ENCODE results near the gene DENND4B. TPM values are rescaled to one million over a fixed set of nuclear protein-coding genes. Genes with fewer than 3 reads are reported as not detected.
"Not testable (repeated sequence)": the region's sequence is repeated elsewhere in the genome, so short reads cannot be mapped to it uniquely, and the experiment has no call there.

DENND4B gene
- total RNA-seq, 2 experiments from 2014 or later = 124 to 130 TPM

DNA sequence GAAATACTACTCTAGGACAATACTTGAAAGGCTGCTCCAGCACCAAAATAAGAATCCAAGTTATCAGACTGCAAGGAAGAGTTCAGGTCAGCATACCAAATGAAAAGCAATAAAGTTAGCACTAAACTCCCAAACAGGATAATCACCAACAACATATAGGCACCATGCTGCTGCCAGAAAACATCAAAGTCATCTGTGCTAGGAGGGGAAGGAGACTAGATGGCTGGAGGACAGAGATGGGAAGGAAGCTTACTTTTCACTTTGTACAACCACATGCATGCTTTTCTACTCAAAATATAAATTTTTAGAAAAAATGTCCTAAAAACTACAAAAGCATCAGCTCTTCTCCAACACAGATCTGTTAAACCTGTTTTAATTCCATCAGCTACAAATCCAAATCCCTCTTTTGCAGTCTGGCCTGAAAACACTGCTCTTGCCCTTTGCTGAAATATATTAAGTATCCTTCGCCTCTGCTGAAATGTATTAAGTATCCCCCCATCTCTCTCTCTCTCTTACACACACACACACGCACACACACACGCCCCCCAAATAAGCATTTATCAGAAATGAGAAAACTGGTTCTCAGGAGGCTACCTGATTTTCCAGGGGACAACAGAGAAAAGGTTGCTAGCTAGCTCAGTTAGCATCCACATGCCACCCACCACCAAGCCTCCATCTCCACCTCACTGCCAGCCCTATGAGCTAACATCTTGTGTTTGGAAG is 25.3 kb downstream of the DENND4B start:
- Mint-ChIP-seq H3K4me3 (peak overlapping the region; percentile 81), H3K9me3 (no peaks in the 10 kb centered on the region), H3K4me1 (ENCODE audit: low read depth) (peaks cover 49% of the 10 kb centered on the region), H3K27ac (peak overlapping the region; percentile 83), H3K27me3 (ENCODE audit: low read depth) (no peaks in the 10 kb centered on the region), H3K36me3 (ENCODE audit: low read depth) (peaks cover 4% of the 10 kb centered on the region)
- CTCF ChIA-PET = interaction anchor here (0.7 to 1.9 kb wide), 7 partner anchors 24 to 124 kb away, joined by 3 to 12 read pairs (median 5); partner anchors contain the start of genes JTB and RAB13
- DNase-seq = no peak
- intact Hi-C loops (cut with micrococcal nuclease) = no loop called here

DNA sequence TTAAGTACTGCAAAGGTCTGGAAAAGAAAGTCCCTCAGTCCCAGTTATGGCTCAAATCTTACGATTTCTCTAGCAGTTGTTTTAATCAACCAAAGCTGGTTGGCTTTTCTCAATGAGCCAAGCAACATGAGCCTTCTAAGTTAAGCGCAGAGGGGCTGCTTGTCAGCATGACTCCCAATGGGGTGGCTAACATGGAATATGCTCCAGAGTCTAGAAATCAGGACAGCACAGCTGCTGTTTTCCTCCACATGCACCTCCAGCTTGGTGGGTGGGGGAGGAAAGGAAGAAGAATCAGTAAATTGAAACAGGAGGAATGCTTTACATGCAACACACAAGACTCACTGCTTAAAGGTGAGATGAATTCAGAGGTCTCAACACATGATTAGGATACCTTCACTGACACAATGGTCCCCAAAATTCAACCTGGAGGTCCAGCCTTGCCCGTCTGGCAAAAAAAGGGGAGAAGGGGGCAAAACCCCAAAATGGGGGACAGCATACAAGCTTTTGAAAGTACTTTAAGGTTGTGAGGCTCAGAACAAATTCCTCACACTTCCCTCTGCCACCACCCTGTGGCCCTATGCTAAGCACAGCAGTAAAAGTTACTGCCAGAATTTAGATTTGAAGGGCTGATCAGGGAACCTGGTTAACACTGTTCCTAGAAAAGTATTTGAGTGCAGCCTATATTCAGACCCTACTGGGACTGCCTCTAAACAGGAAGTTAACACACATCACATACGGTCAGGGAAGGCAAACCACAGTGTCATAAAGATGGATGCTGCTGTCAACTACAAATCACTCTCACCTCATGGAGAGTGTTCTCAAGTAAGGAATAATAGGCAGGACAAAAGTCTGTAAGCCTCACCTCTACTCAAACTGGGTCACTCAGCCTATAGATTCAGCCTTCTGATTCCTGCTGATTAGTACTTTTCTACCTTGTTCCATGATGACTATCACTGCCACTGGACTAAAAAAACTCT is 26.4 kb downstream of the DENND4B start:
- Mint-ChIP-seq H3K4me3 (peak overlapping the region; percentile 81), H3K36me3 (ENCODE audit: low read depth) (peaks cover 6% of the 10 kb centered on the region), H3K27ac (peak overlapping the region; percentile 83), H3K9me3 (no peaks in the 10 kb centered on the region), H3K4me1 (ENCODE audit: low read depth) (peaks cover 54% of the 10 kb centered on the region), H3K27me3 (ENCODE audit: low read depth) (no peaks in the 10 kb centered on the region)
- DNase-seq = peak; percentile 43
- CTCF ChIA-PET = interaction anchor here (0.6 to 2.4 kb wide), 12 partner anchors 9 to 1076 kb away, joined by 3 to 7 read pairs (median 4); partner anchors contain the start of genes JTB, RAB13 and SLC39A1
- intact Hi-C loops (cut with micrococcal nuclease) = loop anchor here (5.0 kb wide), 1 partner anchor 98 kb away; no protein-coding TSS in a partner anchor

DNA sequence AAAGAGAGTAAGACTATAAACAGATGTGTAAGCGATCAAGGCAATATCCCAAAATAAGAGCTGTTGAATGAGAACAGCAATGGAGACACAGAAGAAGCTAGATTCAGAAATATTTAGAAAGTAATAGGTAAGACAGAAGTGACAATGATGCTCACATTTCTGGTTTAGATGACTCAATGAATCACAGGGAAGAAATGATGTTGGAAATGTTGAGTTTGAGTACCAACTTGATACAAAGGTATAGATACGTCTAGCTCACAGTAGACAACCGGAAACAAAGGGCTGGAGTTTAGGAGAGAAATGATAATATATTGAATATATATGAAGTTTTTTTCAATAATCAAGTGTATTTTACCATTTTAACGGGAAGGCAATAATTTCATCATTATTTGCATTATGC is 30.2 kb downstream of the DENND4B start:
- intact Hi-C loops (cut with micrococcal nuclease) = loop anchor here (5.0 kb wide), 1 partner anchor 94 kb away; no protein-coding TSS in a partner anchor
- Mint-ChIP-seq H3K27me3 (ENCODE audit: low read depth) (no peaks in the 10 kb centered on the region), H3K36me3 (ENCODE audit: low read depth) (peaks cover 5% of the 10 kb centered on the region), H3K4me3 (no peak overlapping the region), H3K27ac (no peak overlapping the region), H3K9me3 (no peaks in the 10 kb centered on the region), H3K4me1 (ENCODE audit: low read depth) (peaks cover 68% of the 10 kb centered on the region)
- DNase-seq = no peak
- CTCF ChIA-PET = no interaction called here

DNA sequence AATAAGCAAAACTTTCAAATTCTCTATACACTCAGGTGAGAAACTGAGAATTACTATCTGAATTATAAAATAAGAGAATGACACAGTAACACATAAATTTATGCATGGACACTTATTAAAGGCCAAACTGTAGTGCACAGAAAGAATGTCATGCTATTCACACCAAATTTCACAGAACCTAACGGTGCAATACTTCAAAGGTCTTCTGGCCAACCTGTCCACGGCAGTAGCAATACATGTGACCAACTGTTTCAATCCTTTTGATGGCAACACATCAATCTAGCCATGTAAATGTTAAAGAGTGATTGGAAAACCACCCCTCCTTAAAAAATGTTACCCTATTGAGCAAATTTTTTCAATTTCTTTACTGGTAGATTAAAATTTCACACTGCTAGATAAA is 34.2 kb downstream of the DENND4B start:
- peaks cover 37% of the 10 kb centered on the region for H3K4me1 Mint-ChIP-seq (ENCODE audit: low read depth)
- H3K36me3 Mint-ChIP-seq (ENCODE audit: low read depth) = peaks cover 9% of the 10 kb centered on the region
- no peaks in the 10 kb centered on the region for H3K9me3 Mint-ChIP-seq
- H3K4me3 Mint-ChIP-seq = no peak overlapping the region
- no peaks in the 10 kb centered on the region for H3K27me3 Mint-ChIP-seq (ENCODE audit: low read depth)
- CTCF ChIA-PET = no interaction called here
- H3K27ac Mint-ChIP-seq = no peak overlapping the region
- DNase-seq = no peak
- intact Hi-C loops (cut with micrococcal nuclease) = no loop called here

DNA sequence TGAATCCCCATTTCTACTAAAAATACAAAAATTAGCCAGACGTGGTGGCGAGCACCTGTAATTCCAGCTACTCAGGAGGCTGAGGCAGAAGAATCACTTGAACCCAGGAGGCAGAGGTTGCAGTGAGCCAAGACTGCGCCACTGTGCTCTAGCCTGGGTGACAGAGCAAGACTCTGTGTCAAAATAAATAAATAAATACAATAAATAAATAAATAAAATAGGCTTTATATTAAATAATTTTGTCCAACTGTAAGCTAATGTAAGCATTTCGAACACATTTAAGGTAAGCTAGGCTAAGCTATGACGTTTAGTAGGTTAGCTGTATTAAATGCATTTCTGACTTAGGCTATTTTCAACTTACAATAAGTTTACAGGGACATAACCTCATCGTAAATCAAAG is 36.0 kb downstream of the DENND4B start:
- CTCF ChIA-PET = interaction anchor here (1.6 kb wide), 1 partner anchor 10 kb away, joined by 3 read pairs; no protein-coding TSS in a partner anchor
- H3K9me3 Mint-ChIP-seq; H3K27ac Mint-ChIP-seq; H3K4me3 Mint-ChIP-seq; intact Hi-C loops (cut with micrococcal nuclease); DNase-seq; H3K27me3 Mint-ChIP-seq (ENCODE audit: low read depth); H3K36me3 Mint-ChIP-seq (ENCODE audit: low read depth): not testable (repeated sequence)
- peaks cover 41% of the 10 kb centered on the region for H3K4me1 Mint-ChIP-seq (ENCODE audit: low read depth)

DNA sequence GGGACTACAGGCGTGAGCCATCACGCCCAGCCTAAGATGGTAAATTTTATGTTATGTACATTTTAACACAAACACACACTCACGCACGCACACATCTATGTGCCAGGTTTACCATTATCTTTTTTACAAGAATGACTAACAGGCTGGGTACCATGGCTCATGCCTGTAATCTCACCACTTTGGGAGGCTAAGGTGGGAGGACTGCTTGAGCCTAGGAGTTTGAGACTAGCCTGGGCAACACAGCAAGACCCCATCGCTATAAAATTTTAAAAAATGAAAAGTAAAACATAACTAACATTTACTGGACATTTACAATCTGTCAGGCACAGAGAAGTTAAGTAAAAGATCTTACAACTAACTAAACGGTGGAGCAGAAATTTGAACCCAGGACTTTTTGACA is 38.4 kb downstream of the DENND4B start:
- H3K36me3 Mint-ChIP-seq (ENCODE audit: low read depth) = peaks cover 9% of the 10 kb centered on the region
- intact Hi-C loops (cut with micrococcal nuclease) = no loop called here
- no peak overlapping the region for H3K27ac Mint-ChIP-seq
- peaks cover 45% of the 10 kb centered on the region for H3K4me1 Mint-ChIP-seq (ENCODE audit: low read depth)
- CTCF ChIA-PET = interaction anchor here (0.6 kb wide), 1 partner anchor 239 kb away, joined by 3 read pairs; no protein-coding TSS in a partner anchor
- H3K27me3 Mint-ChIP-seq (ENCODE audit: low read depth) = no peaks in the 10 kb centered on the region
- H3K4me3 Mint-ChIP-seq = no peak overlapping the region
- DNase-seq = no peak
- H3K9me3 Mint-ChIP-seq = no peaks in the 10 kb centered on the region

DNA sequence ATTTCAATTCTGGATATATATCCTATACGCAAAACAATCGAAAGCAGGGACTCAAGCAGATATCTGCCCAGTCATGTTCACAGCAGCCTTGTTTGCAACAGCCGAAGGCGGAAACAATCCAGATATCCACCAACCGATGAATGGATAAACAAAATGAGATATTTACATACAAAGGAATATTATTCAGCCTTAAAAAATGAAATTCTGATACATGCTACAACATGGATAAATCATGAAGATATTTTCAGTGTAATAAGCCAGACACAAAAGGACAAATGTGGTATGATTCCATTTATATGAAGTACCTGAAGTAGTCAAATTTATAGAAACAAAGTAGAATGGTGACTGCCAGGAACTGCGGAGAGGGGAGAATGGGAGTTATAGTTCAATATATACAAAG is 39.4 kb downstream of the DENND4B start:
- H3K4me1 Mint-ChIP-seq (ENCODE audit: low read depth) = peaks cover 39% of the 10 kb centered on the region
- H3K36me3 Mint-ChIP-seq (ENCODE audit: low read depth) = peaks cover 9% of the 10 kb centered on the region
- no peak overlapping the region for H3K4me3 Mint-ChIP-seq
- intact Hi-C loops (cut with micrococcal nuclease) = no loop called here
- no peaks in the 10 kb centered on the region for H3K27me3 Mint-ChIP-seq (ENCODE audit: low read depth)
- DNase-seq = no peak
- peak overlapping the region; percentile 65 for H3K27ac Mint-ChIP-seq
- H3K9me3 Mint-ChIP-seq = no peaks in the 10 kb centered on the region
- CTCF ChIA-PET = no interaction called here

DNA sequence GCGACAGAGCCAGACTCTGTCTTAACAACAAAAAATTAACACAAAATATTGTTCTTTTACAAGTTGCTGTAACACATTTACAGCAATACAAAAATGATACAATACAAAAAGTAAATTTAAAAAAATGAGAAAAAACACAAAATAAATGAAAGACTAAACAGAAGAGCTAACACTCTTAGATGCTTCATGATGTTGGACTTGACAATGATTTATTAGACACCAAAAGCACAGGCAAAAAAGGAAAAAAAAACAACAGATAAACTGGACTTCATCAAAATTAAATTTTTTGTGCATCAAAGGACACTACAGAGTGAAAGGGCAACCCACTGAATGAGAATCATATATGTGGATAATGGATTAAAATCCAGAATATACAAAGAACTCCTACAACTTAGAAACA is 40.1 kb downstream of the DENND4B start:
- peak overlapping the region; percentile 65 for H3K27ac Mint-ChIP-seq
- no peaks in the 10 kb centered on the region for H3K27me3 Mint-ChIP-seq (ENCODE audit: low read depth)
- H3K36me3 Mint-ChIP-seq (ENCODE audit: low read depth) = peaks cover 8% of the 10 kb centered on the region
- no peak overlapping the region for H3K4me3 Mint-ChIP-seq
- intact Hi-C loops (cut with micrococcal nuclease) = no loop called here
- no peaks in the 10 kb centered on the region for H3K9me3 Mint-ChIP-seq
- peaks cover 35% of the 10 kb centered on the region for H3K4me1 Mint-ChIP-seq (ENCODE audit: low read depth)
- DNase-seq = no peak
- CTCF ChIA-PET = interaction anchor here (0.9 kb wide), 1 partner anchor 234 kb away, joined by 3 read pairs; no protein-coding TSS in a partner anchor

DNA sequence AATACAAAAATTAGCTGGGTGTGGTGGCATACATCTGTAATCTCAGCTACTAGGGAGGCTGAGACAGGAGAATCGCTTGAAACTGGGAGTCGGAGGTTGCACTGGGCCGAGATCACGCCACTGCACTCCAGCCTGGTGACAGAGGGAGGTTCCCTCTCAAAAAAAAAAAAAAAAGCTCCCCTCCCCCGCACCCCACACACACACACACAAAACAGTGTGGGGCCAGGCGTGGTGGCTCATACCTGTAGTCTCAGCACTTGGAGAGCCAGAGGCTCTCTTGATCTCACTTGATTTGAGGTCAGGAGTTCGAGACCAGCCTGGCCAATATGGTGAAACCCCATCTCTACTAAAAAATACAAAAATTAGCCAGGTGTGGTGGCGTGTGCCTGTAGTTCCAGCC is 40.6 kb downstream of the DENND4B start:
- intact Hi-C loops (cut with micrococcal nuclease); H3K36me3 Mint-ChIP-seq (ENCODE audit: low read depth); H3K9me3 Mint-ChIP-seq; H3K4me3 Mint-ChIP-seq; H3K27me3 Mint-ChIP-seq (ENCODE audit: low read depth): not testable (repeated sequence)
- peak; percentile 27 for DNase-seq
- CTCF ChIA-PET = interaction anchor here (0.9 kb wide), 1 partner anchor 234 kb away, joined by 3 read pairs; no protein-coding TSS in a partner anchor
- H3K27ac Mint-ChIP-seq = peak overlapping the region; percentile 65
- H3K4me1 Mint-ChIP-seq (ENCODE audit: low read depth) = peaks cover 31% of the 10 kb centered on the region

DNA sequence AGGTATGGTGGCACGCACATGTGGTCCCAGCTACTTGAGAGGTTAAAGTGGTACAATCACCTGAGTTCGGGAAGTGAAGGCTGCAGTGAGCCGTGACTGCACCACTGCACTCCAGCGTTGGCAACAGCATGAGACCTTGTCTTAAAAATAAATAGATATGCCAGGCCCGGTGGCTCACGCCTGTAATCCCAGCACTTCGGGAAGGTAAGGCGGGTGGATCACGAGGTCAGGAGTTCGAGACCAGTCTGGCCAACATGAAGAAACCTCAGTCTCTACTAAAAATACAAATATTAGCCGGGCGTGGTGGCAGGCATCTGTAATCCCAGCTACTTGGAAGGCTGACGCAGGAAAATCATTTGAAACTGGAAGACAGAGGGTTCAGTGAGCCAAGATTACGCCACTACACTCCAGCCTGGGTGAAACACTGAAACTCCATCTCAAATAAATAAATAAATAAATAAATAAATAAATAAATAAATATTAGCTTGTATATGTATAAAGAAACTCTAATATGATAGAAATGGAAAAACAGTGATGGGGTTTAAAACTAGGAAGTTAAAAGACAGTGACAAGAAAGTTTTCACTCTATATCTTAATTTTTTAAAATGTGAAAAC is 42.6 kb downstream of the DENND4B start:
- peaks cover 8% of the 10 kb centered on the region for H3K36me3 Mint-ChIP-seq (ENCODE audit: low read depth)
- no peak for DNase-seq
- no peak overlapping the region for H3K4me3 Mint-ChIP-seq
- H3K27me3 Mint-ChIP-seq (ENCODE audit: low read depth) = no peaks in the 10 kb centered on the region
- peaks cover 29% of the 10 kb centered on the region for H3K4me1 Mint-ChIP-seq (ENCODE audit: low read depth)
- CTCF ChIA-PET = interaction anchor here (1.5 kb wide), 1 partner anchor 20 kb away, joined by 3 read pairs; no protein-coding TSS in a partner anchor
- H3K9me3 Mint-ChIP-seq = no peaks in the 10 kb centered on the region
- intact Hi-C loops (cut with micrococcal nuclease) = no loop called here
- no peak overlapping the region for H3K27ac Mint-ChIP-seq

DNA sequence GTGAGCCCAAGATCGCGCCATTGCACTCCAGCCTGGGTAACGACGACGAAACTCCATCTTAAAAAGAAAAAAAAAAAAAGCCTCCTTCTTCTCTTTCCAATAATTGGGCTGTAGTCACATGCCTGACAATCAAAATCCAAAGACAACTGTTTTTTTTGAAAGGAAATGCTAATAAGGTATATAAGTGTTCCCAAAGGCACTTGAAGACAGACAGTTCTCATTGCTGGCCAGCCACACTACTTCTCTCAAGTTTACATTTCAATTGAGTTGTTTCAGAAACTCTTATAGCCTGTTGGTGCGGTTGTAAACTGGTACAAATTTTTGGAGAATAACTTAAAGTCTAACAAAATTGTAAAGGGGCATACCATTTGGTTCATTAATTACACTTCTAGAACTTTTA is 47.0 kb downstream of the DENND4B start:
- peaks cover 7% of the 10 kb centered on the region for H3K36me3 Mint-ChIP-seq (ENCODE audit: low read depth)
- intact Hi-C loops (cut with micrococcal nuclease) = loop anchor here (5.0 kb wide), 1 partner anchor 47 kb away; no protein-coding TSS in a partner anchor
- CTCF ChIA-PET = no interaction called here
- no peak overlapping the region for H3K4me3 Mint-ChIP-seq
- peaks cover 13% of the 10 kb centered on the region for H3K4me1 Mint-ChIP-seq (ENCODE audit: low read depth)
- H3K27ac Mint-ChIP-seq = no peak overlapping the region
- no peaks in the 10 kb centered on the region for H3K9me3 Mint-ChIP-seq
- no peaks in the 10 kb centered on the region for H3K27me3 Mint-ChIP-seq (ENCODE audit: low read depth)
- DNase-seq = no peak

DNA sequence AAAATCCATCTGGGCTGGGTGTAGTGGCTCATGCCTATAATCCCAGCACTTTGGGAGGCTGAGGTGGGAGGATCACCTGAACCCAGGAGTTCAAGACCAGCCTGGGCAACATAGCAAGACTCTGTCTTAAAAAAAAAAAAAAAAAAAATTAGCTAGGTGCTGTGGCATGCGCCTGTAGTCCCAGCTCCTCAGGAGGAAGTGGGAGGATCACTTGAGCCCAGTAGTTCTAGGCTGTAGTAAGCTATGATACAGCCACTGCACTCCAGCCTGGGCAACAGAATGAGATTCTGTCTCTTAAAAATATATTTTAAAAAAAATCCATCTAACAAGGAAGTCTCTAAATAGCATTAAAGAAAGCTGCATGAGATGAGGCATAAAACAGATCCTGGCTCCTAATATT is 50.7 kb downstream of the DENND4B start:
- H3K27me3 Mint-ChIP-seq (ENCODE audit: low read depth); CTCF ChIA-PET; H3K4me3 Mint-ChIP-seq; H3K27ac Mint-ChIP-seq; H3K9me3 Mint-ChIP-seq; DNase-seq: not testable (repeated sequence)
- Mint-ChIP-seq H3K4me1 (ENCODE audit: low read depth) (peaks cover 11% of the 10 kb centered on the region), H3K36me3 (ENCODE audit: low read depth) (peaks cover 12% of the 10 kb centered on the region)
- intact Hi-C loops (cut with micrococcal nuclease) = loop anchor here (5.0 kb wide), 1 partner anchor 44 kb away; no protein-coding TSS in a partner anchor

Measured in activated naive CD4-positive, alpha-beta T cell treated with anti-CD3 and anti-CD28 coated beads for 36 hours (primary cell).